Ishikawa (cell line): Measurements from ENCODE around the gene OR4D10.
A peak's percentile ranks its signal among the peaks of the same experiment; 100 is the strongest.

Source experiments
- CEBPB ChIP-seq: IDR thresholded peaks from 2 replicates; pipeline ENCODE4 v1.6.1; 2012
- CREB1 ChIP-seq: IDR thresholded peaks from 2 replicates; pipeline ENCODE4 v1.6.1; 2012; ENCODE audit warnings: low read depth
- EGR1 ChIP-seq: IDR thresholded peaks from 2 replicates; pipeline ENCODE4 v1.6.1; 2012
- EP300 ChIP-seq: IDR thresholded peaks from 2 replicates; pipeline ENCODE4 v1.6.1; 2012; ENCODE audit warnings: borderline replicate concordance
- FOXM1 ChIP-seq: IDR thresholded peaks from 2 replicates; pipeline ENCODE4 v1.6.1; 2012; ENCODE audit warnings: low read depth, borderline replicate concordance
- MAX ChIP-seq: IDR thresholded peaks from 2 replicates; pipeline ENCODE4 v1.6.1; 2012
- NFIC ChIP-seq: IDR thresholded peaks from 2 replicates; pipeline ENCODE4 v1.6.1; 2012
- RAD21 ChIP-seq: IDR thresholded peaks from 2 replicates; pipeline ENCODE4 v1.6.1; 2012; ENCODE audit warnings: low read depth
- REST ChIP-seq: IDR thresholded peaks from 2 replicates; pipeline ENCODE4 v1.6.1; 2012; ENCODE audit warnings: low read depth, mild to moderate bottlenecking
- TAF1 ChIP-seq: IDR thresholded peaks from 2 replicates; pipeline ENCODE4 v1.6.1; 2012; ENCODE audit warnings: low read depth, mild to moderate bottlenecking
- TCF12 ChIP-seq: IDR thresholded peaks from 2 replicates; pipeline ENCODE4 v1.6.1; 2012; ENCODE audit warnings: low read depth
- TEAD4 ChIP-seq: IDR thresholded peaks from 2 replicates; pipeline ENCODE4 v1.6.1; 2012
- USF1 ChIP-seq: IDR thresholded peaks from 2 replicates; pipeline ENCODE4 v1.6.1; 2012
- YY1 ChIP-seq: IDR thresholded peaks from 2 replicates; pipeline ENCODE4 v1.6.1; 2012; ENCODE audit warnings: low read depth
- ZBTB7A ChIP-seq: IDR thresholded peaks from 2 replicates; pipeline ENCODE4 v1.6.1; 2012; ENCODE audit warnings: low read depth

OR4D10 gene

GRCh38 chr11:59429924-59430516 lies 43.1 kb upstream of the OR4D10 start:
- TF ChIP-seq RAD21 (peak; percentile 68), REST (no peak)

- TF ChIP-seq USF1: no peak
- TF ChIP-seq CEBPB: no peak
These were observed 36.9 kb upstream of the OR4D10 start, which contains the start of gene OR5A1 for GRCh38 chr11:59436169-59436568. TSS of gene OR5A1 (plus strand) at chr11:59436469. CDS start at chr11:59443169, 6,700 bp downstream.

GRCh38 chr11:59437770-59438169 lies 35.3 kb upstream of the OR4D10 start:
- no peak for TF ChIP-seq USF1
- TF ChIP-seq REST: no peak
- no peak for TF ChIP-seq CEBPB
- TF ChIP-seq NFIC: no peak
- TF ChIP-seq YY1: no peak
- TF ChIP-seq MAX: no peak
- TF ChIP-seq TAF1: no peak
- no peak for TF ChIP-seq EGR1
- no peak for TF ChIP-seq FOXM1
- no peak for TF ChIP-seq TEAD4

- no peak for TF ChIP-seq YY1
- no peak for TF ChIP-seq EP300
- no peak for TF ChIP-seq CEBPB
- no peak for TF ChIP-seq USF1
- no peak for TF ChIP-seq ZBTB7A
- TF ChIP-seq NFIC: no peak
- no peak for TF ChIP-seq MAX
- no peak for TF ChIP-seq TAF1
- no peak for TF ChIP-seq FOXM1
- TF ChIP-seq TEAD4: no peak
- no peak for TF ChIP-seq EGR1
- TF ChIP-seq TCF12: no peak
- no peak for TF ChIP-seq RAD21
- TF ChIP-seq REST: no peak
- no peak for TF ChIP-seq CREB1
These were observed 24.6 kb upstream of the OR4D10 start for GRCh38 chr11:59448484-59448883.

GRCh38 chr11:59456661-59457060 lies 16.5 kb upstream of the OR4D10 start, which contains the start of gene OR4D6:
TSS of gene OR4D6 (plus strand) at chr11:59456961. CDS start at chr11:59456961, 0 bp downstream.
- TF ChIP-seq TCF12: no peak
- no peak for TF ChIP-seq RAD21
- no peak for TF ChIP-seq REST
- no peak for TF ChIP-seq TEAD4
- TF ChIP-seq USF1: no peak
- no peak for TF ChIP-seq EGR1
